22Rv1 (cell line): ENCODE data around the gene FAM169A.
A peak's percentile ranks its signal among the peaks of the same experiment; 100 is the strongest.

Experiments
- H3K27ac ChIP-seq: fragments of 450-650 bp; 2 replicates; pipeline ENCODE4 v1.5.1; 2017
- CTCF ChIP-seq: fragments of 450-650 bp; IDR thresholded peaks from 2 replicates; pipeline ENCODE4 v1.5.1; 2017; ENCODE audit warnings: mild to moderate bottlenecking
- ZFX ChIP-seq: fragments of 450-650 bp; IDR thresholded peaks from 2 replicates; pipeline ENCODE4 v1.6.1; 2017; ENCODE audit warnings: antibody characterized with exemption, borderline replicate concordance

Gene FAM169A

GRCh38 chr5:74772359-74772758 is 93.8 kb downstream of the FAM169A start:
- TF ChIP-seq CTCF = no peak
- no peak for TF ChIP-seq ZFX
- H3K27ac ChIP-seq = no peak overlapping the region

GRCh38 chr5:74767579-74767913 is 98.6 kb downstream of the FAM169A start:
- TF ChIP-seq ZFX = no peak
- no peak for TF ChIP-seq CTCF
- H3K27ac ChIP-seq = peak overlapping the region; percentile 82

- no peak for TF ChIP-seq ZFX
- TF ChIP-seq CTCF = no peak
- peak within 1 kb of the TSS; percentile 82 for H3K27ac ChIP-seq
Observed at GRCh38 chr5:74766849-74767578, 99.2 kb downstream of the FAM169A start, which contains the start of the genes GFM2 and NSA2. TSS of gene GFM2 (minus strand) at chr5:74767117. CDS start at chr5:74763742, 3,375 bp downstream. TSS of gene NSA2 (plus strand) at chr5:74767249. CDS start at chr5:74767361, 112 bp downstream.

GRCh38 chr5:74766418-74766848 is 99.8 kb downstream of the FAM169A start:
- TF ChIP-seq ZFX (no peak), CTCF (no peak)
- peak overlapping the region; percentile 82 for H3K27ac ChIP-seq

- TF ChIP-seq CTCF = no peak
- TF ChIP-seq ZFX = no peak
- H3K27ac ChIP-seq = peak overlapping the region; percentile 82
Observed at GRCh38 chr5:74765929-74766328, 100.3 kb downstream of the FAM169A start.

GRCh38 chr5:74765201-74765600 is 101.0 kb downstream of the FAM169A start:
- TF ChIP-seq CTCF (no peak), ZFX (no peak)
- H3K27ac ChIP-seq = no peak overlapping the region

GRCh38 chr5:74763504-74763903 is 102.7 kb downstream of the FAM169A start:
- H3K27ac ChIP-seq = no peak overlapping the region
- TF ChIP-seq ZFX (no peak), CTCF (no peak)
